Activated naive CD4-positive, alpha-beta T cell treated with anti-CD3 and anti-CD28 coated beads, Interleukin-2, amount 50 U/mL, for 16 hours (primary cell): ENCODE data around the gene PROB1.
"Not testable (repeated sequence)": the region's sequence is repeated elsewhere in the genome, so short reads cannot be mapped to it uniquely, and the experiment has no call there.

ENCODE experiments used
- DNase-seq: peaks from one replicate; pipeline ENCODE4 v3.0.0-alpha.2; 2020

The PROB1 gene, protein sequence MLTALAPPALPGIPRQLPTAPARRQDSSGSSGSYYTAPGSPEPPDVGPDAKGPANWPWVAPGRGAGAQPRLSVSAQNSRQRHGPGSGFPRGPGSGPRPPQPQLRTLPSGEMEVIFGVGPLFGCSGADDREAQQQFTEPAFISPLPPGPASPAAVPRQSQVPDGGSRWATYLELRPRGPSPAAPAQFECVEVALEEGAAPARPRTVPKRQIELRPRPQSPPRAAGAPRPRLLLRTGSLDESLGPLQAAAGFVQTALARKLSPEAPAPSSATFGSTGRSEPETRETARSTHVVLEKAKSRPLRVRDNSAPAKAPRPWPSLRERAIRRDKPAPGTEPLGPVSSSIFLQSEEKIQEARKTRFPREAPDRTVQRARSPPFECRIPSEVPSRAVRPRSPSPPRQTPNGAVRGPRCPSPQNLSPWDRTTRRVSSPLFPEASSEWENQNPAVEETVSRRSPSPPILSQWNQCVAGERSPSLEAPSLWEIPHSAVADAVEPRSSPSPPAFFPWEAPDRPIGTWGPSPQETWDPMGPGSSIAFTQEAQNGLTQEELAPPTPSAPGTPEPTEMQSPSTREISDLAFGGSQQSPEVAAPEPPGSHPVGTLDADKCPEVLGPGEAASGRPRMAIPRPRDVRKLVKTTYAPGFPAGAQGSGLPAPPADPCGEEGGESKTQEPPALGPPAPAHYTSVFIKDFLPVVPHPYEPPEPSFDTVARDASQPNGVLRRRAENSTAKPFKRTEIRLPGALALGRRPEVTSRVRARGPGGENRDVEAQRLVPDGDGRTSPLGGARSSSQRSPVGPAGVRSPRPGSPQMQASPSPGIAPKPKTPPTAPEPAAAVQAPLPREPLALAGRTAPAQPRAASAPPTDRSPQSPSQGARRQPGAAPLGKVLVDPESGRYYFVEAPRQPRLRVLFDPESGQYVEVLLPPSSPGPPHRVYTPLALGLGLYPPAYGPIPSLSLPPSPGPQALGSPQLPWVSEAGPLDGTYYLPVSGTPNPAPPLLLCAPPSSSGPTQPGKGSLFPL

DNA sequence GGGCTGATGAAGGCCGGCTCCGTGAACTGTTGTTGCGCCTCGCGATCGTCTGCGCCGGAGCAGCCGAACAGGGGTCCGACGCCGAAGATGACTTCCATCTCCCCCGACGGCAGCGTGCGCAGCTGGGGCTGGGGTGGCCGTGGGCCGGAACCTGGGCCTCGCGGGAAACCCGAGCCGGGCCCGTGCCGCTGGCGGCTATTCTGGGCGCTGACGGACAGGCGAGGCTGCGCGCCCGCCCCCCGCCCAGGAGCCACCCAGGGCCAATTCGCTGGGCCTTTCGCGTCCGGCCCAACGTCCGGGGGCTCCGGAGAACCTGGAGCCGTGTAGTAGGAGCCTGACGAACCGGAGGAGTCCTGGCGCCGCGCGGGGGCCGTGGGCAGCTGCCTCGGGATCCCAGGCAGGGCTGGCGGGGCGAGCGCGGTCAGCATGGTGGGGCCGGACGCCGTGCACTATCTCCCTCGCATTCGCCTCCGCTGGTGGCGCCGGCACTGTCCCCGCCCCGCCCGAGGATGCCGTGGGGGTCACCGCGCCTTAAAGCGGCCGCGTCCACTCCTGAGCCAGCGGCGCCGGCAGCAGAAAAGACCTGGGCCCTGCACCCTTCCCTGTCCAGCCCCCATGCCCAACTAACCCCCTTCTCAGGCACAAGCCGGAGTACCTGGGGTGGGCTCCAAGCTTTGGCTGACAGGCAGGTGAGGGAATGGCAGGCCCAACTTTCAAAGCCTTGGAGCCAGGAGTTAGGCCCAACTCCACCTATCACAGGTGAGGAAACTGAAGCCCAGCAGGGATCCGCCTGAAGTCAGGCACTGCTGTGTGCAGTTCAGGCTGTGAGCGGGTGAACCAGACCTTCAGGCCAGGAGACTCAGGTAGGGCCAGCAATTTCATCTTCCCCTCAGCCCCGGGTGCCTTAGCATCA is at the start of gene PROB1:
PROB1 (minus strand) TSS at position 451 of the 913 bp plus-strand sequence; CDS start at position 428, 23 bp downstream.
- DNase-seq, result no peak

GRCh38 chr5:139443831-139444453 is 49.0 kb upstream of the PROB1 start:
- no peak for DNase-seq

GRCh38 chr5:139440416-139440815 is 45.5 kb upstream of the PROB1 start:
- not testable (repeated sequence) for DNase-seq

DNA sequence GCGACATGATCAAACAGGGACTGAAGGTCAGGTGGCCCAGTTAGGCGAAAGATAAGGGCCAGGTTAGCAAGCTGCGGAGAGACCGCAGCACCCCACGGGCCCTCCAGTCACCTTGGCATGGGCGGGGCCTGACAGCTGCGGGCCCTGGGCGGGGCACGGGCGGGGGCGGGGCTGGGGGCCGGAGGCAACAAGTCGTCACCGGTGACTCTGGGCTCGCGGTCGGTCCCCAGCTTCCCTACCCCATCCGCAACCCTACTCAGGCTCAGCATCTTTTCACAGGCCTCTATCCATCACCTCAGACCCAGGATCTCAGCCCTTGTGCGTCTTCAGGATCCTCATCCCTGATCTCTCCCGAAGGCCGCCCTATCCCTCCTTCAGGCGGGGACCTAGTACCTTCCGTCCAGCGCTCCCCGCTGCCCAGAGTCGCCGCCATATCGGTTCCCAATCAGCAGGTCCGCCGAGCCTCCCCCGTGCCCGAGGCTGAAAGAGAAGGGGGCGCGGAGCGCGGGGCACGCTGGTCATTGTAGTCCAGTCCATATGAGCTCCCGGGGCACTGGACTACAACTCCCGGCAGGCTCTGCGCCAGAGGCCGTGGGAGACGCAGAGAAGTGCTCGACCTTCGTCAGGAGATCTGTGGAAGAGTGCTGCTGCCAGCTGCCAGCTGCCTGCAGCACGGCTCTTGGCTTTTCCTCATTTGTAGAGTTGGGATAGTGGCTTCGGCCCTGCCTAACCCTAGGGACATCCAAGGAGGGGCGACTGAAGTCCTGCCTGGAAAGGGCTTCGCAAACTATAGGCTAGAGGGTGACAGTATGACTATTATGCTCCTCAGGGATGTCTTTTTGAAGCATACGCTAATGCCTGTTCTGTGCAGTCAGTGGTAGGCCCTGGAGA is 44.4 kb upstream of the PROB1 start, which contains the start of gene DNAJC18:
DNAJC18 (minus strand) TSS at position 513 of the 891 bp plus-strand sequence; CDS start at position 433, 80 bp downstream.
- DNase-seq, result peak; percentile 92

GRCh38 chr5:139438707-139439012 is 43.8 kb upstream of the PROB1 start:
- no peak for DNase-seq

DNA sequence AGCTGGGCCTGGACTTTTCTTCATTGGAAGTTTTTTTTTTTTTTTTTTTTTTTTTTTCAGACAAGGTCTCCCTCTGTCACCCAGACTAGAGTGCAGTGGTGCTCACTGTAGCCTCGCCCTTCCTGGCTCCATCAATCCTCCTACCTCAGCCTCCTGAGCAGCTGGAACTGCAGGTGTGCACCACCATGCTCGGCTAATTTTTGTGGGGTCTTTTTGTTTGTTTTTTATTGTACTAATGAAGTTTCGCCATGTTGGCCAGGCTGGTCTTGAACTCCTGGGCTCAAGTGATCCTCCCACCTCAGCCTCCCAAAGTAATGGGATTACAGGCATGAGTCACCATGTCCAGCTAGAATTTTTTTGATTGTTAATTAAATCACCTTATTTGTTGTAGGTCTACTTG is 40.8 kb upstream of the PROB1 start:
- DNase-seq, result no peak

GRCh38 chr5:139431706-139432105 is 36.8 kb upstream of the PROB1 start:
- DNase-seq, result no peak

DNA sequence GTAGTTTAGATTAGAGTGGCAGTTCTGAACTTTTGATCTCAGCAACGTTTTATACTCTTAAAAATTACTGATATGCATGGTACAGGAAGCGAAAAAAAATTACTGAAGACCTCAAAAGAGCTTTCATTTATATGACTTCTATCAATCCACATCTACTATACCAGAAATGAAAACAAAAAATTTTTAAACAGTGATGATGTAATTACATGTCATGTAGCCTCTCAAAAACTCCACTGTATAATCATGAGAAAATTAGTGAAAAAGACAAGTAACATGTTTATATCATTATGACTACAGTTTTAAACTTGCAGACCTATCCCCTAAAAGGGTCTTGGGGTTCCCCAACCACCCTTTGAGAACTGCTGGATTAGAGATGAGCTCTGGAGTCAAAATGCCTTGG is 35.1 kb upstream of the PROB1 start:
- no peak for DNase-seq

DNA sequence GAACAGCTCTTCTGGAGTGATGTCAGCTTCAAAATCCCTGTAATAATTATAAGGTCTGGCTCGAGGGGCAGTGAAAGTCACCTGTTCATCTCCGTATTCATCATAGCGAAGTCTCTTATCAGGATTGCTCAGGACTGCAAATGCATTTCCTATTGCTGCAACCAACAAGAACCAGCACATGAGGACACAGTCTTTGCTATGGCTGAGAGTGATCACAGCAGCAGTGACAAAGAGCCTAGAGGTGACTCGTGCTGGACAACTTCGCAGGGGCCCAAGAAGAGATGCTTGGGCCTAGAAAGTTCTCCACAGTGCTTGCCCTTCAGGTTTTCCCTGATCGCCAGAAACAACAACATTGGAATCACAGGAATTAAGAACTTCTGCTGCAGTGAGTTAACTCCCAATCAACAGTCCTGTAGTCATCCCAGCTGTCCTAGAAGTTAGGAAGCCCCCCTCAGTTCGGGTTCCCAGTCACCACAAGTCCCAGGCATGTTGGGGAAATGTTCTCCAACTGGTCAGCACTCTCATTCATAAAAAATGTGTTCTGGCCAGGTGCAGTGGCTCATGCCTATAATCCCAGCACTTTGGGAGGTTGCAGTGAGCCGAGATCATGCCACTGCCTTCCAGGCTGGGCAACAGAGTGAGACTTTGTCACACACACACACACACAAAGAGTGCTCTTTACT is 31.4 kb upstream of the PROB1 start:
- no peak for DNase-seq

- DNase-seq, result no peak
These were observed 30.6 kb upstream of the PROB1 start for GRCh38 chr5:139425497-139425896.

- DNase-seq, result peak; percentile 38
These were observed 27.5 kb upstream of the PROB1 start for GRCh38 chr5:139422307-139422893.

- no peak for DNase-seq
These were observed 24.6 kb upstream of the PROB1 start for GRCh38 chr5:139419226-139420192.

DNA sequence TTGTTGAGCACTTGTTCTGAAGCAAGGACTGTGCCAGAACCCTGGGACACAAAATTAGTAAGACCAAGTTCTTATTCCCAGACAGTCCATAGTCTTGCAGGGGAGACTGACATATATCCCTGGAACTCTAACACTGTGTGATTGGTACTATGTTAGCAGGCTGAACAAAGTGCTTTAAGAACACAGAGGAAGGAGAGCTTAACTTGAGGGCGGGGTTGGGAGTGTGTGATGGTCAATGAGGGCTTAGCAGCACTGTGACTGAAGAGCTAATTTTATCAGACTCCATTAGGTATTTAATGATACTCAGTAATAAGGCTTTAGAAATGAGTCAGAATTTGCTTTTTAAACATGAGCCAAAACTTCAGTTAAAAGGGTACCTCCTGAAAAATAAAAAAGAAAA is 23.9 kb upstream of the PROB1 start:
- DNase-seq, result no peak

DNA sequence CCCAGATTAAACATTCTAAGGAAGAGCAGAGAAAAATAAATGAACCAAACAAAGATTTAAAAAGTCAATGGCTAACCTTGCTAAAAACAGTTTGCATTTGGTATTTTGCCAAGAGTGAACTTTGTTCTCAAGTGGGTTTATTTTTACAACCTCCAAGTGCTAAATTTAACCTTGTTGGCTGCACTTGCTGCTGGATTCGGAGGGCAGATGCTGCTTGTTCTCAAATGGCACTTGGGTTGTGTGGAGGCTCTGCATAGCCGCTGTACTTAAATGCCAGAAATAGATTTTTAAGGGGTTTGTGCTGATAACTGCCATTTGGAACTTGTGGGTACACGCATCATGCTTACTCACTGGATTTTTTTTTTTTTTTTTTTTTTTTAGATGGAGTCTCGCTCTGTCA is 22.3 kb upstream of the PROB1 start:
- DNase-seq, result no peak

DNA sequence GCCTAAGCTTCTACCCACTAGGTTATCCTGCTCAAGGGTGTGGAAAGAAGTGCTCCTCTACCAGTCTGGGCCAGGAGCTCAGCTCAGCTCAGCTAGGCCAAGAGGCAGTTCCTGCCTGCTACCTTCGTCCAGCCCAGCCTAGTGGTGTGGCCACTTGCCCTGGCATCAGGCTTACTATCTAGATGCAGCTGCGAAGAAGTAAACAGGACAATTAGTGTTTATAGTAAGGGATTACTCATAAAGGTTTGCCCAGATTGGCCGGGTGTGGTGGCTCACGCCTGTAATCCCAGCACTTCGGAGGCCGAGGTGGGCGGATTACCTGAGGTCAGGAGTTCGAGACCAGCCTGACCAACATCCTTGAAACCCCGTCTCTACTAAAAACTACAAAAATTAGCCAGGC is 21.7 kb upstream of the PROB1 start:
- DNase-seq, result no peak

DNA sequence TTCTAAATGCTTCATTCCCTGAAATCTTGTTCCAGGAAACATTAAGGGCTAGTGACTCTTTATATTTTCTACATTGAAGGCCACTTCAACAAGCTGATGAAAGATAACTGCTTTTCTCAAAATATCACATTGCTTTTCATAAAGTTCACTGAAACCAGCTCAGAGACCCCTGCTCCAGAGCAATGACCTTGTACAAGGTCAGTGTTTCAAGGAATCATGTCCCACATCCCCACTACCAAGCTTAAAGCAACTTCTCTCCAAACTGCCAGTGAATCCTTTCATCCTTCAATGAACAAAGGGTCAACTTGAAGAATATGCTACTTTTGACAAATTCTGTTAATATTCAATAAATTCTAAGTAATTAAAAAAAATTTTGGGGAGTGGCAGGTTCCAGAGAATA is 21.0 kb upstream of the PROB1 start:
- no peak for DNase-seq

DNA sequence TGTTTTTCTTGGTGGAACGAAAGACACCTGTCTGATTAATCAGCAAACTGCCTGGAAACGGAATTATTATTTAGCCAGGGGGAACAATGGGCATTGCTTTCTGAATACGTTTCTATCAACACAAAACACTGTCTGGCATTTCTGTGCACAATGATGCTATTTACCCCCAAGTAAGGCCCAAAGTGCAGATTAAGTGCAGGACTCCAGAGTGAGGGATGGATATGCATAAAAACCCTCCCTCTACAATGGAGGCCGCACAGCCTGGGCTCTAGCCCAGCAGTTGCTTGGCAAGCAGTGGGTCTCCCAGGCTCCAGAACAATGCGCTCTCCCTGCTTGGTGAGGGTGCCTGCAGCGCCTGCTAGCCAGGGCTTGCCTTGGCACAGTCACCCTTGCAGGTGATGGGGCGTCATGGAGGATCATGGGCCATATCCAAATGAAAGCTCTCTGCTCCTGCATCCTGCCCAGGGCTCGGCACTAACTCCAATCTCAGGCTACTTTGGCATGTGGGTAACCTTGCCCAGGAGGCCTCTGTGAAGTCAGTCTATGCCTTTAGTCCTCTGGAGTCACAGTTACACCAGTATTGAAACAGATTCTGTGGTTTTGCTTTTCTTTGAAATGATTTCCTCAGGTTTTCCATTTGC is 20.4 kb upstream of the PROB1 start:
- no peak for DNase-seq

DNA sequence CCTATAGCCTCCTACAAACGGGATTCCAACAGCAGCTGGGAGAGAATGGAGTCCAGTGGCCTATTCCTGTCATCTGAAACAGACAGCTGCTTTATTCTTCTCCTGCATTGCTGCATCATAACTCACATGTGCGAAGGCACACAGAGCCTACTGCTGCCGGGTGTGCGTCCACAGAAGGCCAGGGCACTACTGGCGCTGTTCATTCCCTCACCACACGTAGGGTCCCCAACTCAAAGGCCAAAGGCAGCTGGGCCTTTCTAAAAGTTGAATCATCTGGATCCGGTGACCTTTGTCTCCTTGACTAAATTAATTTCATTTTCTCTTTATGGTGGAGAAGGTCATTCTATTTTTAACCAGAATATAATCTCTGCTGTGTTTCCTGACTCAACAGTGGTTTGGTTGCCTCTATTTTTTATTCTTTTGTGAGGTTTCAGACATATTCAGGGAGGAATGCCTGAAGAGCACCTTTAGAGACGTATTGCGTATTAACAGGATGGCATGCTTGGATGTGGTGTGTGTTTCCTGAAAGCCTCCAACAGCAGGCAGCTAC is 19.8 kb upstream of the PROB1 start:
- no peak for DNase-seq
